ENCODE measurements around the gene CHADL. TPM values are rescaled to one million over a fixed set of nuclear protein-coding genes. Genes with fewer than 3 reads are reported as not detected.
"Not testable (repeated sequence)": the region's sequence is repeated elsewhere in the genome, so short reads cannot be mapped to it uniquely, and the experiment has no call there.

CHADL gene
- polyA plus RNA-seq, 1 of the 3 experiments (the other 2 are of a cell fraction): 0.03 TPM

DNA sequence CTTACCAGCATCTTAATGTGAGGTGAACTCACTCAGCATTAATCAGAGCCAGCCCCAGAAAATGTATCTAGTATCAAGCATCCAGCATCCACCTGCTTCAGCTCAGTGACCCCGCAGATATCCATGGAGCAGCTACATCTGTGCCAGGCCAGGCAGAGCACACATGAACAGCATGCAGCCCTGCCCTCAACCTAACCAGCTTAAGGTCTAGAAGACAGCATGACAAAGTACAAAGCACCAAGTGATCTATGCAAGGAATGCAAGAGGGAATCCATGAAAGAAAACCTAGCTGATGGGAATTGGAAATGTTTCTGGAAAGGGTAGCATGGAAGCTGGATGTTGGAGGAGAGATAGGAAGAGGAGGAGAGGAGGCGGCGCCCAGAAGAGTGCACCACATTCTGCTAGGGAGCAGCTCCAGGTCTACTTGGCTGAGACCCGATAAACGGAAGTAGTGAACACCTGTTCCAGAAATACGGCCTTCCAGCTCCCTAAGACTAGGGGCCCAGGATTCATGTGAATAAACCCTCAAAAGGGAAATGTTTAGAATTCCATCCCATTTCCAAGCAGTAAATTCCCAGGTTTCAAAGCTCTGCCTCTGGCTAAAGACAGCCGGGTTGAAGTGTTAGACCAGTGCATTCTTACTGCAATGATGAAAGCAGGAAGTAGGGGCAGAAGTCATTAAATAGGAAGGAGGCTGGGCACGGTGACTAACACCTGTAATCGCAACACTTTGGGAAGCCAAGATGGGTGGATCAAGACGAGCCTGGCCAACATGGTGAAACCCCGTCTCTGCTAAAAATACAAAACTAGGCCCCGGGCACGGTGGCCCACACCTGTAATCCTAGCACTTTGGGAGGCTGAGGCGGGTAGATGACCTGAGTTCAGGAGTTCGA lies 59.1 kb downstream of the CHADL start:
- no peak for TF ChIP-seq NRF1 (IDR thresholded peaks at IDR 0.05; ENCODE audit: low read depth, low read length)
- no peak for TF ChIP-seq SMC3 (IDR thresholded peaks at IDR 0.05; ENCODE audit: low read depth, low read length)
- TF ChIP-seq FOXJ3 (CRISPR knock-in tag; IDR thresholded peaks at IDR 0.05): no peak
- TF ChIP-seq SIN3A (IDR thresholded peaks at IDR 0.05; ENCODE audit: borderline replicate concordance, low read depth, low read length): no peak
- TF ChIP-seq EP300 (IDR thresholded peaks at IDR 0.05; ENCODE audit: borderline replicate concordance in 1 of 2, low read depth in 1 of 2, low read length in 1 of 2): no peak
- TF ChIP-seq GABPA (IDR thresholded peaks at IDR 0.05; ENCODE audit: low read depth): no peak
- TF ChIP-seq NFIC (IDR thresholded peaks at IDR 0.05; ENCODE audit: borderline replicate concordance): no peak
- no peak for TF ChIP-seq RXRA (IDR thresholded peaks at IDR 0.05; ENCODE audit: borderline replicate concordance, low read depth)
- no peak for TF ChIP-seq MXI1 (IDR thresholded peaks at IDR 0.05; ENCODE audit: low read depth, low read length)
- TF ChIP-seq, protein P1, sequence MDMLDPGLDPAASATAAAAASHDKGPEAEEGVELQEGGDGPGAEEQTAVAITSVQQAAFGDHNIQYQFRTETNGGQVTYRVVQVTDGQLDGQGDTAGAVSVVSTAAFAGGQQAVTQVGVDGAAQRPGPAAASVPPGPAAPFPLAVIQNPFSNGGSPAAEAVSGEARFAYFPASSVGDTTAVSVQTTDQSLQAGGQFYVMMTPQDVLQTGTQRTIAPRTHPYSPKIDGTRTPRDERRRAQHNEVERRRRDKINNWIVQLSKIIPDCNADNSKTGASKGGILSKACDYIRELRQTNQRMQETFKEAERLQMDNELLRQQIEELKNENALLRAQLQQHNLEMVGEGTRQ (IDR thresholded peaks at IDR 0.05; ENCODE audit: borderline replicate concordance, low read depth, low read length): no peak
- no peak for TF ChIP-seq ELF1 (IDR thresholded peaks at IDR 0.05)
- no peak for TF ChIP-seq TCF12 (IDR thresholded peaks at IDR 0.05)
- TF ChIP-seq GATA2 (CRISPR knock-in tag; IDR thresholded peaks at IDR 0.05): no peak
- no peak overlapping the region for H3K9ac ChIP-seq
- peaks cover 2% of the 10 kb centered on the region for H3F3A ChIP-seq (replicated peaks; ENCODE audit: insufficient read depth)
- DNase-seq: no peak
- ChIA-PET CTCF (interaction anchor here (0.8 to 1.3 kb wide), 2 partner anchors 9 to 336 kb away, joined by 3 read pairs; no protein-coding TSS in a partner anchor), POLR2A (no interaction called here)
- H3K4me1 ChIP-seq (ENCODE audit: control insufficient read depth in 1 of 2, insufficient read depth in 2 of 2, low read depth in 1 of 2, low read length in 1 of 2): no peaks in the 10 kb centered on the region; a peak in 1 of 4 replicates
- no peaks in the 10 kb centered on the region for H4K20me1 ChIP-seq (ENCODE audit: insufficient read depth)
- H3K4me2 ChIP-seq: no peak overlapping the region
- H3K4me3 ChIP-seq (ENCODE audit: low read depth in 2 of 2, low read length in 1 of 2): no peak overlapping the region
- H2AFZ ChIP-seq (ENCODE audit: low read depth): no peak overlapping the region
- peaks cover 4 to 24% of the 10 kb centered on the region in 2 experiments for H3K36me3 ChIP-seq (replicated peaks in 1 of 2; ENCODE audit: control insufficient read depth in 1 of 2, insufficient read depth in 2 of 2, low read length in 1 of 2)
- no peaks in the 10 kb centered on the region for H3K9me3 ChIP-seq
- WGBS (ENCODE audit: low lambda C conversion rate): 96% methylated on average over 12 of the region's 15 CpGs
- no peaks in the 10 kb centered on the region for H3K27me3 ChIP-seq (ENCODE audit: insufficient read depth)
- no peaks in the 10 kb centered on the region for H3K79me2 ChIP-seq (ENCODE audit: insufficient read depth)
- no peaks in the 10 kb centered on the region for H3K9me2 ChIP-seq
- H3K27ac ChIP-seq (ENCODE audit: low read depth in 2 of 2, low read length in 1 of 2): no peak overlapping the region

DNA sequence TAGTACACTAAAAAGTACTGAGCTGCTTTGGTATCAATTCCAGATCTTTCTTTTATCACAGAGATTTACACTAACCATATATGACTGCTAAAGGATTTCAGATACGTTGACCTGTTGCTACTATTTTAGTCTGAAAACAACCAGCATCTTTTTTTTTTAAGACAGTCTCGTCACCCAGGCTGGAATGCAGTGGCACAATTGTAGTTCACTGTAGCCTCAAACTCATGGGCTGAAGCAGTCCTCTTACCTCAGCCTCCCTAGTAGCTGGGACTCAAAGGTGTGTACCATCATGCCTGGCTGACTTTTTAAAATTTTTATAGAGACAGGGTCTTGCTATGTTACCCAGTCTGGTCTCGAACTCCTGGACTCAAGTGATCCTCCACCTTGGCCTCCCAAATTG lies 59.8 kb downstream of the CHADL start:
- POLR2A ChIA-PET: no interaction called here
- no peaks in the 10 kb centered on the region for H4K20me1 ChIP-seq (ENCODE audit: insufficient read depth)
- no peak overlapping the region for H3K4me2 ChIP-seq
- H3K4me1 ChIP-seq (ENCODE audit: control insufficient read depth in 1 of 2, insufficient read depth in 2 of 2, low read depth in 1 of 2, low read length in 1 of 2): peaks cover 0 to 4% of the 10 kb centered on the region in 2 experiments; a peak in 1 of 4 replicates
- H3K79me2 ChIP-seq (ENCODE audit: insufficient read depth): no peaks in the 10 kb centered on the region
- 97% methylated on average over 3 of the region's 3 CpGs for WGBS (ENCODE audit: low lambda C conversion rate)
- no peak overlapping the region for H3K27ac ChIP-seq (ENCODE audit: low read depth in 2 of 2, low read length in 1 of 2)
- H2AFZ ChIP-seq (ENCODE audit: low read depth): no peak overlapping the region
- peaks cover 2% of the 10 kb centered on the region for H3F3A ChIP-seq (replicated peaks; ENCODE audit: insufficient read depth)
- no peak overlapping the region for H3K4me3 ChIP-seq (ENCODE audit: low read depth in 2 of 2, low read length in 1 of 2)
- CTCF ChIA-PET: no interaction called here
- H3K36me3 ChIP-seq (replicated peaks in 1 of 2; ENCODE audit: control insufficient read depth in 1 of 2, insufficient read depth in 2 of 2, low read length in 1 of 2): peaks cover 4 to 30% of the 10 kb centered on the region in 2 experiments
- H3K9ac ChIP-seq: no peak overlapping the region
- TF ChIP-seq MXI1 (IDR thresholded peaks at IDR 0.05; ENCODE audit: low read depth, low read length) (no peak), FOXM1 (IDR thresholded peaks at IDR 0.05; ENCODE audit: low read depth) (no peak), RCOR1 (IDR thresholded peaks at IDR 0.05; ENCODE audit: low read length) (no peak), RFX5 (IDR thresholded peaks at IDR 0.05; ENCODE audit: low read length) (no peak), ELF1 (IDR thresholded peaks at IDR 0.05) (no peak), FOSL2 (IDR thresholded peaks at IDR 0.05; ENCODE audit: borderline replicate concordance, low read depth) (no peak)
- TF ChIP-seq, protein P2, sequence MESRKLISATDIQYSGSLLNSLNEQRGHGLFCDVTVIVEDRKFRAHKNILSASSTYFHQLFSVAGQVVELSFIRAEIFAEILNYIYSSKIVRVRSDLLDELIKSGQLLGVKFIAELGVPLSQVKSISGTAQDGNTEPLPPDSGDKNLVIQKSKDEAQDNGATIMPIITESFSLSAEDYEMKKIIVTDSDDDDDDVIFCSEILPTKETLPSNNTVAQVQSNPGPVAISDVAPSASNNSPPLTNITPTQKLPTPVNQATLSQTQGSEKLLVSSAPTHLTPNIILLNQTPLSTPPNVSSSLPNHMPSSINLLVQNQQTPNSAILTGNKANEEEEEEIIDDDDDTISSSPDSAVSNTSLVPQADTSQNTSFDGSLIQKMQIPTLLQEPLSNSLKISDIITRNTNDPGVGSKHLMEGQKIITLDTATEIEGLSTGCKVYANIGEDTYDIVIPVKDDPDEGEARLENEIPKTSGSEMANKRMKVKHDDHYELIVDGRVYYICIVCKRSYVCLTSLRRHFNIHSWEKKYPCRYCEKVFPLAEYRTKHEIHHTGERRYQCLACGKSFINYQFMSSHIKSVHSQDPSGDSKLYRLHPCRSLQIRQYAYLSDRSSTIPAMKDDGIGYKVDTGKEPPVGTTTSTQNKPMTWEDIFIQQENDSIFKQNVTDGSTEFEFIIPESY (IDR thresholded peaks at IDR 0.05; ENCODE audit: borderline replicate concordance, low read depth): no peak
- TF ChIP-seq, protein P3, sequence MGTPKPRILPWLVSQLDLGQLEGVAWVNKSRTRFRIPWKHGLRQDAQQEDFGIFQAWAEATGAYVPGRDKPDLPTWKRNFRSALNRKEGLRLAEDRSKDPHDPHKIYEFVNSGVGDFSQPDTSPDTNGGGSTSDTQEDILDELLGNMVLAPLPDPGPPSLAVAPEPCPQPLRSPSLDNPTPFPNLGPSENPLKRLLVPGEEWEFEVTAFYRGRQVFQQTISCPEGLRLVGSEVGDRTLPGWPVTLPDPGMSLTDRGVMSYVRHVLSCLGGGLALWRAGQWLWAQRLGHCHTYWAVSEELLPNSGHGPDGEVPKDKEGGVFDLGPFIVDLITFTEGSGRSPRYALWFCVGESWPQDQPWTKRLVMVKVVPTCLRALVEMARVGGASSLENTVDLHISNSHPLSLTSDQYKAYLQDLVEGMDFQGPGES (IDR thresholded peaks at IDR 0.05; ENCODE audit: low read depth, low read length): no peak
- no peaks in the 10 kb centered on the region for H3K27me3 ChIP-seq (ENCODE audit: insufficient read depth)
- no peak for DNase-seq
- H3K9me2 ChIP-seq: no peaks in the 10 kb centered on the region
- no peaks in the 10 kb centered on the region for H3K9me3 ChIP-seq

DNA sequence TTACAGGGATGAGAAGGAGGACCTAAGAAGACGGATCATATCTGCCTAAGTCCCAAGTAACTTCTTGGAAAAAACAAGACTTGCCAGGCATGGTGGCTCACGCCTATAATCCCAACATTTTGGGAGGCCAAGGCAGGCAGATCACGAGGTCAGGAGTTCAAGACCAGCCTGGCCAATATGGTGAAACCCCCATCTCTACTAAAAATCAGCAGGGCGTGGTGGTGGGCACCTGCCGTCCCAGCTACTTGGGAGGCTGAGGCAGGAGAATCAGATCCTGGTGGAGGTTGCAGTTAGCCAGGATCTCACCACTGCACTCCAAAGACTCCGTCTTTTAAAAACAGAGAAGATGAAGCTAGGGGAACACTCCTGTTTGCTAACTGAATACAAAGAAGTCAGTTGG lies 60.4 kb downstream of the CHADL start:
- CTCF ChIA-PET, H3K4me2 ChIP-seq, POLR2A ChIA-PET: not testable (repeated sequence)

More for the DNA sequence above, 60.4 kb downstream of the CHADL start:
- DNase-seq; H3K27me3 ChIP-seq (ENCODE audit: insufficient read depth); H3K4me3 ChIP-seq (ENCODE audit: low read depth in 2 of 2, low read length in 1 of 2); H2AFZ ChIP-seq (ENCODE audit: low read depth); H3F3A ChIP-seq (replicated peaks; ENCODE audit: insufficient read depth); H3K4me1 ChIP-seq (ENCODE audit: control insufficient read depth in 1 of 2, insufficient read depth in 2 of 2, low read depth in 1 of 2, low read length in 1 of 2); H3K9ac ChIP-seq; H3K9me3 ChIP-seq; H3K79me2 ChIP-seq (ENCODE audit: insufficient read depth); H3K9me2 ChIP-seq; H3K27ac ChIP-seq (ENCODE audit: low read depth in 2 of 2, low read length in 1 of 2); H4K20me1 ChIP-seq (ENCODE audit: insufficient read depth): not testable (repeated sequence)
- WGBS (ENCODE audit: low lambda C conversion rate): 97% methylated on average over 4 of the region's 6 CpGs
- H3K36me3 ChIP-seq (replicated peaks in 1 of 2; ENCODE audit: control insufficient read depth in 1 of 2, insufficient read depth in 2 of 2, low read length in 1 of 2): peaks cover 4 to 34% of the 10 kb centered on the region in 2 experiments

Data from SK-N-SH (cell line).